Activated CD4-positive, alpha-beta T cell treated with anti-CD3 and anti-CD28 coated beads, Interleukin-2, Interleukin-4, amounts not matched to agents 100 ng/mL and 50 ng/mL, durations not matched to agents 16 hours and 8 hours (primary cell): ENCODE results near the gene C6orf89.
"Not testable (repeated sequence)": the region's sequence is repeated elsewhere in the genome, so short reads cannot be mapped to it uniquely, and the experiment has no call there.

Experiments
- DNase-seq: peaks from one replicate; pipeline ENCODE4 v3.0.0-alpha.2; 2020; ENCODE audit warnings: low spot score

C6orf89 gene

GRCh38 chr6:36947570-36948351 is 62.0 kb downstream of the C6orf89 start:
- DNase-seq, result peak; percentile 42

GRCh38 chr6:36949076-36949475 is 63.3 kb downstream of the C6orf89 start:
- DNase-seq, result not testable (repeated sequence)

- no peak for DNase-seq
Measured at GRCh38 chr6:36949636-36950035, 63.9 kb downstream of the C6orf89 start.

GRCh38 chr6:36953931-36954261 is 68.1 kb downstream of the C6orf89 start:
- DNase-seq, result no peak

GRCh38 chr6:36954262-36954931 is 68.6 kb downstream of the C6orf89 start, which contains the start of gene PI16:
Gene PI16, plus strand, starts transcription at chr6:36954738. Its CDS starts 23 bp downstream, at chr6:36954761.
- peak; percentile 31 for DNase-seq

GRCh38 chr6:36955136-36955535 is 69.4 kb downstream of the C6orf89 start:
- DNase-seq, result no peak

- no peak for DNase-seq
Measured at GRCh38 chr6:36955671-36956445, 70.1 kb downstream of the C6orf89 start.

- DNase-seq, result no peak
Measured at GRCh38 chr6:36956446-36956820, 70.7 kb downstream of the C6orf89 start.

- DNase-seq, result no peak
Measured at GRCh38 chr6:36957773-36958271, 72.1 kb downstream of the C6orf89 start.

GRCh38 chr6:36958775-36959554 is 73.2 kb downstream of the C6orf89 start:
- no peak for DNase-seq

GRCh38 chr6:36959555-36960250 is 74.0 kb downstream of the C6orf89 start:
- no peak for DNase-seq

GRCh38 chr6:36961441-36962435 is 76.0 kb downstream of the C6orf89 start:
- no peak for DNase-seq

- DNase-seq, result peak; percentile 85
Measured at GRCh38 chr6:36962874-36963273, 77.1 kb downstream of the C6orf89 start.

GRCh38 chr6:36963451-36964290 is 77.9 kb downstream of the C6orf89 start:
- DNase-seq, result no peak

GRCh38 chr6:36964349-36964748 is 78.6 kb downstream of the C6orf89 start:
- no peak for DNase-seq

- DNase-seq, result no peak
Measured at GRCh38 chr6:36964908-36965307, 79.2 kb downstream of the C6orf89 start.

GRCh38 chr6:36967301-36967700 is 81.5 kb downstream of the C6orf89 start:
- DNase-seq, result no peak

GRCh38 chr6:36967757-36968156 is 82.0 kb downstream of the C6orf89 start:
- no peak for DNase-seq
